HCT116 (cell line): ENCODE results near the gene COL20A1. TPM values are rescaled to one million over a fixed set of nuclear protein-coding genes. Genes with fewer than 3 reads are reported as not detected.

Experiments
- ATAC-seq: fragments of 200-7000 bp; cut with Tn5 transposase; 2 replicates; pipeline ENCODE4 v1.9.1; 2020; ENCODE audit warnings: mild to moderate bottlenecking, moderate library complexity
- BruUV-seq: library from RNA; stranded (reverse); fragments of 400-500 nt; replicated peaks from 2 replicates; lab custom pipeline; 2021; lab: Mats Ljungman, UMichigan
- CTCF ChIA-PET: fragments of 300-600 bp; sonication (Branson Sonifier 250); formaldehyde crosslinking; loops from one replicate; lab custom pipeline; 2021; ENCODE audit warnings: antibody characterized with exemption; lab: Charles Lee
- POLR2A ChIA-PET: fragments of 300-600, 350-600 bp; sonication (Branson Sonifier 250); formaldehyde crosslinking; loops from one replicate; lab custom pipeline; 2021; ENCODE audit warnings: antibody characterized with exemption; lab: Charles Lee
- RAD21 ChIA-PET, 2 experiments: fragments of 300-600 bp; sonication (Branson Sonifier 250); formaldehyde crosslinking; loops; one replicate each; lab custom pipeline; 2023; ENCODE audit warnings: low total read pairs in 2 of 2; ENCODE audit not compliant: uncharacterized antibody in 2 of 2, unreplicated experiment in 2 of 2, low non-redundant PET in 1 of 2; lab: Charles Lee
- DNase-seq: peaks from one replicate; pipeline ENCODE4 v3.0.0-alpha.2; 2010; ENCODE audit warnings: low read depth, low spot score
- H2AFZ ChIP-seq: fragments of 200-600 bp; shearing (Covaris generic), sonication (generic); 2 replicates; pipeline ENCODE4 v1.6.1; 2017; ENCODE audit warnings: low read depth, mixed run types, mixed read lengths, antibody characterized with exemption, low read length; ENCODE audit not compliant: poor library complexity, severe bottlenecking
- H3K27ac ChIP-seq: 2 replicates; pipeline ENCODE4 v1.5.1; 2012; ENCODE audit warnings: low read depth, low read length
- H3K27me3 ChIP-seq: fragments of 200-600 bp; sonication (generic); 2 replicates; pipeline ENCODE4 v1.6.1; 2016; ENCODE audit warnings: mixed run types, low read length, mixed read lengths; ENCODE audit not compliant: insufficient read depth
- H3K36me3 ChIP-seq, 2 experiments: fragments of 200-500 bp in 1 of 2; fragments of 200-600 bp in 1 of 2; sonication (Bioruptor generic) in 1 of 2; sonication (generic) in 1 of 2; 2 replicates each; pipeline versions ENCODE4 v1.5.1 to v1.6.1; 2014 to 2016; ENCODE audit warnings: low read length in 2 of 2, inconsistent platforms in 1 of 2, mixed read lengths in 1 of 2, mixed run types in 1 of 2; ENCODE audit not compliant: insufficient read depth in 2 of 2, control insufficient read depth in 1 of 2
- H3K4me1 ChIP-seq, 2 experiments: fragments of 200-600 bp in 1 of 2; sonication (generic) in 1 of 2; 2 replicates each; pipeline versions ENCODE4 v1.5.1 to v1.6.1; 2012 to 2017; ENCODE audit warnings: low read length in 2 of 2, inconsistent platforms in 1 of 2, mild to moderate bottlenecking in 1 of 2, mixed read lengths in 1 of 2, mixed run types in 1 of 2, moderate library complexity in 1 of 2; ENCODE audit not compliant: insufficient read depth in 2 of 2, control insufficient read depth in 1 of 2
- H3K4me2 ChIP-seq: fragments of 200-600 bp; sonication (generic); 2 replicates; pipeline ENCODE4 v1.6.1; 2017; ENCODE audit warnings: mixed run types, low read length, mixed read lengths
- H3K4me3 ChIP-seq, 2 experiments: fragments of 200-600 bp in 1 of 2; sonication (generic) in 1 of 2; replicated peaks in 1 of 2; 2 replicates each; pipeline ENCODE4 v1.5.1; 2011 to 2016; ENCODE audit warnings: low read length in 2 of 2, control low read depth in 1 of 2, low read depth in 1 of 2, mild to moderate bottlenecking in 1 of 2, mixed read lengths in 1 of 2, mixed run types in 1 of 2
- H3K79me2 ChIP-seq: fragments of 200-600 bp; sonication (generic); 2 replicates; pipeline ENCODE4 v1.6.1; 2017; ENCODE audit warnings: mild to moderate bottlenecking, mixed run types, low read length, moderate library complexity, mixed read lengths; ENCODE audit not compliant: insufficient read depth
- H3K9ac ChIP-seq: fragments of 200-600 bp; sonication (generic); 2 replicates; pipeline ENCODE4 v1.6.1; 2016; ENCODE audit warnings: low read length, mixed read lengths
- H3K9me2 ChIP-seq: fragments of 200-600 bp; sonication (generic), shearing (Covaris generic); 2 replicates; pipeline ENCODE4 v1.6.1; 2017; ENCODE audit warnings: mixed run types, mild to moderate bottlenecking, moderate library complexity; ENCODE audit not compliant: insufficient read depth
- H3K9me3 ChIP-seq, 2 experiments: fragments of 200-500 bp in 1 of 2; fragments of 200-600 bp in 1 of 2; sonication (Bioruptor generic) in 1 of 2; sonication (generic) in 1 of 2; 2 replicates each; pipeline ENCODE4 v1.6.1; 2014 to 2017; ENCODE audit warnings: low read length in 2 of 2, mixed read lengths in 2 of 2, inconsistent platforms in 1 of 2, low read depth in 1 of 2, mild to moderate bottlenecking in 1 of 2, mixed run types in 1 of 2, moderate library complexity in 1 of 2; ENCODE audit not compliant: control insufficient read depth in 1 of 2, insufficient read depth in 1 of 2
- H4K20me1 ChIP-seq: fragments of 200-600 bp; sonication (generic), shearing (Covaris generic); 2 replicates; pipeline ENCODE4 v1.6.1; 2017; ENCODE audit warnings: mixed run types, mild to moderate bottlenecking, moderate library complexity; ENCODE audit not compliant: insufficient read depth
- ATF3 ChIP-seq: IDR thresholded peaks from 2 replicates; pipeline ENCODE4 v1.6.1; 2012
- CBX3 ChIP-seq: IDR thresholded peaks from 2 replicates; pipeline ENCODE4 v1.6.1; 2012; ENCODE audit warnings: low read depth
- ELF1 ChIP-seq: IDR thresholded peaks from 2 replicates; pipeline ENCODE4 v1.6.1; 2012; ENCODE audit warnings: low read depth, borderline replicate concordance
- EZH2 ChIP-seq: fragments of 200-600 bp; sonication (generic); IDR thresholded peaks from 2 replicates; pipeline ENCODE4 v1.6.1; 2017; ENCODE audit warnings: antibody characterized with exemption, mixed run types
- EZH2phosphoT487 ChIP-seq: fragments of 200-600 bp; IDR thresholded peaks from 2 replicates; pipeline ENCODE4 v1.6.1; 2018; ENCODE audit warnings: antibody characterized with exemption, borderline replicate concordance
- FOSL1 ChIP-seq: IDR thresholded peaks from 2 replicates; pipeline ENCODE4 v1.6.1; 2012; ENCODE audit warnings: low read depth
- JUND ChIP-seq: IDR thresholded peaks from 2 replicates; pipeline ENCODE4 v1.6.1; 2012
- MAX ChIP-seq: IDR thresholded peaks from 2 replicates; pipeline ENCODE4 v1.6.1; 2012
- RAD21 ChIP-seq: IDR thresholded peaks from 2 replicates; pipeline ENCODE4 v1.6.1; 2012; ENCODE audit warnings: low read depth, mild to moderate bottlenecking
- SP1 ChIP-seq: IDR thresholded peaks from 2 replicates; pipeline ENCODE4 v1.6.1; 2012; ENCODE audit warnings: low read depth
- YY1 ChIP-seq: IDR thresholded peaks from 2 replicates; pipeline ENCODE4 v1.6.1; 2011; ENCODE audit warnings: low read length, low read depth, moderate library complexity, mild to moderate bottlenecking; ENCODE audit not compliant: insufficient replicate concordance; ENCODE audit errors: extremely low read depth
- ZBTB33 ChIP-seq: IDR thresholded peaks from 2 replicates; pipeline ENCODE4 v1.6.1; 2011; ENCODE audit warnings: mild to moderate bottlenecking, low read length, moderate library complexity; ENCODE audit not compliant: insufficient replicate concordance; ENCODE audit errors: extremely low read depth
- ZFX ChIP-seq: fragments of 450-650 bp; IDR thresholded peaks from 2 replicates; pipeline ENCODE4 v1.6.1; 2017
- ZNF274 ChIP-seq: fragments of 200-500 bp; sonication (Bioruptor generic); IDR thresholded peaks from 2 replicates; pipeline ENCODE4 v1.6.1; 2014; ENCODE audit warnings: mild to moderate bottlenecking, low read depth, low read length, inconsistent platforms
- intact Hi-C: fragments of 100-400 bp; cut with micrococcal nuclease; formaldehyde crosslinking; loops from 2 replicates; pipeline ENCODE4 v1.10.0; 2022
- total RNA-seq: library from RNA; stranded (reverse); gene quantifications from one replicate; pipeline ENCODE4 v1.2.1, GENCODE V29; 2021; ENCODE audit not compliant: unreplicated experiment
- TF ChIP-seq, protein P1 (sequence below), 3 experiments: fragments of 200-600 bp in 1 of 3; sonication (generic) in 1 of 3; IDR thresholded peaks in 2 of 3; conservative IDR thresholded peaks in 1 of 3; 2 replicates each; pipeline ENCODE4 v1.5.1; 2012 to 2017; ENCODE audit warnings: low read depth in 2 of 3, low read length in 2 of 3, antibody characterized with exemption in 1 of 3, borderline replicate concordance in 1 of 3, control low read depth in 1 of 3, mild to moderate bottlenecking in 1 of 3, mixed read lengths in 1 of 3, mixed run types in 1 of 3, moderate library complexity in 1 of 3; ENCODE audit not compliant: insufficient read depth in 1 of 3

The COL20A1 gene
- total RNA-seq, 1 experiment from 2014 or later = 0.34 TPM

- no peaks in the 10 kb centered on the region for H3K27me3 ChIP-seq
- no peaks in the 10 kb centered on the region for H3K9me3 ChIP-seq
- H2AFZ ChIP-seq = no peak overlapping the region
- ChIA-PET RAD21 (no interaction called here), CTCF (no interaction called here), POLR2A (no interaction called here)
- BruUV-seq = no TSS peak
- H3K4me2 ChIP-seq = no peak overlapping the region
- no peaks in the 10 kb centered on the region for H3K36me3 ChIP-seq
- no peaks in the 10 kb centered on the region for H3K79me2 ChIP-seq
- ATAC-seq (no peak), DNase-seq (no peak)
- no peak overlapping the region for H3K9ac ChIP-seq
- intact Hi-C loops = no loop called here
- peaks cover 0 to 7% of the 10 kb centered on the region in 2 experiments; a peak in 1 of 4 replicates for H3K4me1 ChIP-seq
- no peak overlapping the region for H3K27ac ChIP-seq
- no peak overlapping the region for H3K4me3 ChIP-seq
- no peak for TF ChIP-seq FOSL1
- no peak for TF ChIP-seq MAX
- TF ChIP-seq CBX3 = no peak
- no peaks in the 10 kb centered on the region for H4K20me1 ChIP-seq
- no peaks in the 10 kb centered on the region for H3K9me2 ChIP-seq
Observed at GRCh38 chr20:63264000-63264399, 29.0 kb upstream of the COL20A1 start.

DNA sequence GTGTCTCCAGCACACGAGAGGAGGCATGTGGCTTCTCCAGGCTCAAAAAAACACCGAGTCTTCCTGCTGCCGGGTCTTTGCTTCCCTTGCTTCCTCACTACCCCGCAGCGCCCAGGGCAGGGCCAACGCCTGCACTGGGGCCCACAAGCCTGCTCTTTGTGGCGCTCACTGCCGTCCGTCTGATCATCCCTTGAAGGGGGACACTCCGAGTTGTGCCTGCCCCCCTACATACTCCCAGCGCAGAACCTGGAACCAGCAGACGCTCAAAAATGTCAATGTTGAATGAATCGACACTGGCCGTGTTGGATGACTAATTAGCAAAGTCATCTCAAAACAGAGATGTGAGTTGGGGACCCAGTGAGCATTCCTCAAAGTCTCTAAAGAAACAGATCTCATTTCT, 28.5 kb upstream of the COL20A1 start:
- Histone ChIP-seq H3K4me1 (peaks cover 0 to 9% of the 10 kb centered on the region in 2 experiments; a peak in 1 of 4 replicates), H2AFZ (no peak overlapping the region), H3K4me2 (no peak overlapping the region), H3K9me2 (no peaks in the 10 kb centered on the region), H3K9me3 (no peaks in the 10 kb centered on the region), H3K27ac (no peak overlapping the region), H3K79me2 (no peaks in the 10 kb centered on the region), H4K20me1 (no peaks in the 10 kb centered on the region), H3K27me3 (no peaks in the 10 kb centered on the region), H3K4me3 (no peak overlapping the region), H3K9ac (no peak overlapping the region), H3K36me3 (no peaks in the 10 kb centered on the region)
- intact Hi-C loops = no loop called here
- ChIA-PET RAD21 (no interaction called here), CTCF (no interaction called here), POLR2A (no interaction called here)
- DNase-seq (no peak), ATAC-seq (no peak)
- TF ChIP-seq EZH2phosphoT487 (no peak), EZH2 (no peak), ZBTB33 (no peak), ZFX (no peak), MAX (no peak), ZNF274 (no peak), FOSL1 (no peak), SP1 (no peak), ATF3 (no peak), YY1 (no peak), RAD21 (no peak), ELF1 (no peak), JUND (no peak)
- TF ChIP-seq, protein P1, sequence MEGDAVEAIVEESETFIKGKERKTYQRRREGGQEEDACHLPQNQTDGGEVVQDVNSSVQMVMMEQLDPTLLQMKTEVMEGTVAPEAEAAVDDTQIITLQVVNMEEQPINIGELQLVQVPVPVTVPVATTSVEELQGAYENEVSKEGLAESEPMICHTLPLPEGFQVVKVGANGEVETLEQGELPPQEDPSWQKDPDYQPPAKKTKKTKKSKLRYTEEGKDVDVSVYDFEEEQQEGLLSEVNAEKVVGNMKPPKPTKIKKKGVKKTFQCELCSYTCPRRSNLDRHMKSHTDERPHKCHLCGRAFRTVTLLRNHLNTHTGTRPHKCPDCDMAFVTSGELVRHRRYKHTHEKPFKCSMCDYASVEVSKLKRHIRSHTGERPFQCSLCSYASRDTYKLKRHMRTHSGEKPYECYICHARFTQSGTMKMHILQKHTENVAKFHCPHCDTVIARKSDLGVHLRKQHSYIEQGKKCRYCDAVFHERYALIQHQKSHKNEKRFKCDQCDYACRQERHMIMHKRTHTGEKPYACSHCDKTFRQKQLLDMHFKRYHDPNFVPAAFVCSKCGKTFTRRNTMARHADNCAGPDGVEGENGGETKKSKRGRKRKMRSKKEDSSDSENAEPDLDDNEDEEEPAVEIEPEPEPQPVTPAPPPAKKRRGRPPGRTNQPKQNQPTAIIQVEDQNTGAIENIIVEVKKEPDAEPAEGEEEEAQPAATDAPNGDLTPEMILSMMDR (IDR thresholded peaks at IDR 0.05 in 2 of 3, conservative IDR thresholded peaks at IDR 0.05 in 1 of 3; ENCODE audit: borderline replicate concordance in 1 of 3, insufficient read depth in 1 of 3, low read depth in 2 of 3, low read length in 2 of 3) = no peak
- BruUV-seq = no TSS peak
